Stimulated activated CD8-positive, alpha-beta memory T cell treated with anti-CD3 and anti-CD28 coated beads, Interleukin-15, amount 100 ng/mL, for 4 hours (primary cell): ENCODE measurements around the gene DNAJC6.
"Not testable (repeated sequence)": the region's sequence is repeated elsewhere in the genome, so short reads cannot be mapped to it uniquely, and the experiment has no call there.

Experiments
- DNase-seq, 2 donors: peaks; one replicate each; pipeline ENCODE4 v3.0.0-alpha.2; 2020; ENCODE audit warnings: low read depth in 2 of 2

The DNAJC6 gene

GRCh38 chr1:65355031-65355712, 45.8 kb downstream of the DNAJC6 start:
- no peak for DNase-seq

- no peak for DNase-seq
These were observed 48.1 kb downstream of the DNAJC6 start for GRCh38 chr1:65357291-65357960.

- DNase-seq = no peak
These were observed 50.5 kb downstream of the DNAJC6 start for GRCh38 chr1:65359888-65360287.

GRCh38 chr1:65360648-65361047, 51.3 kb downstream of the DNAJC6 start:
- no peak for DNase-seq

- DNase-seq = no peak
These were observed 53.2 kb downstream of the DNAJC6 start for GRCh38 chr1:65362545-65362944.

GRCh38 chr1:65363484-65363883, 54.1 kb downstream of the DNAJC6 start:
- no peak for DNase-seq

GRCh38 chr1:65368403-65368802, 59.1 kb downstream of the DNAJC6 start:
- DNase-seq = no peak

- DNase-seq = no peak
These were observed 62.2 kb downstream of the DNAJC6 start for GRCh38 chr1:65371544-65371943.

GRCh38 chr1:65372557-65372956, 63.2 kb downstream of the DNAJC6 start:
- no peak for DNase-seq

GRCh38 chr1:65377496-65378246, 68.3 kb downstream of the DNAJC6 start:
- no peak for DNase-seq

GRCh38 chr1:65378247-65378946, 69.1 kb downstream of the DNAJC6 start:
- DNase-seq = no peak

GRCh38 chr1:65384426-65384825, 75.1 kb downstream of the DNAJC6 start:
- DNase-seq = not testable (repeated sequence)

DNA sequence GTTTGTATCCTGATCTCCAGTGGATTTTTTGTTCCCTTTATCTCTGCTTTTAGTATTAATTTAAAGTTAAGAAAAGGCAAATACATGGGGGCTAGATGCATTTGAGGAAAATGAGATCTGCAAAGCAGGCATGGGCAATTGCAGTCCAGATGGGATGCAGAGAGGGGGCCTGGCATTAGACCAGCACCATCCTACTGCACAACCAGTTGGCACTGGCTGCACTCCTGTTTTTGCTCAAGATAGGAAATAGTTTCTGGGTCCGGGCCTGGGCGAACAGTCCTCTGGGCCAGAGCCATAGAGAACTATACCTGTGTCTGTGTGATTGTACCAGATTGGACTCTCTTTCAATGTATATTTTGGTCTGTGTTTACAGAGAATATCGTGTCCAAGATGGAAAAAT, 77.1 kb downstream of the DNAJC6 start:
- no peak for DNase-seq

GRCh38 chr1:65387821-65388220, 78.5 kb downstream of the DNAJC6 start:
- no peak for DNase-seq

DNA sequence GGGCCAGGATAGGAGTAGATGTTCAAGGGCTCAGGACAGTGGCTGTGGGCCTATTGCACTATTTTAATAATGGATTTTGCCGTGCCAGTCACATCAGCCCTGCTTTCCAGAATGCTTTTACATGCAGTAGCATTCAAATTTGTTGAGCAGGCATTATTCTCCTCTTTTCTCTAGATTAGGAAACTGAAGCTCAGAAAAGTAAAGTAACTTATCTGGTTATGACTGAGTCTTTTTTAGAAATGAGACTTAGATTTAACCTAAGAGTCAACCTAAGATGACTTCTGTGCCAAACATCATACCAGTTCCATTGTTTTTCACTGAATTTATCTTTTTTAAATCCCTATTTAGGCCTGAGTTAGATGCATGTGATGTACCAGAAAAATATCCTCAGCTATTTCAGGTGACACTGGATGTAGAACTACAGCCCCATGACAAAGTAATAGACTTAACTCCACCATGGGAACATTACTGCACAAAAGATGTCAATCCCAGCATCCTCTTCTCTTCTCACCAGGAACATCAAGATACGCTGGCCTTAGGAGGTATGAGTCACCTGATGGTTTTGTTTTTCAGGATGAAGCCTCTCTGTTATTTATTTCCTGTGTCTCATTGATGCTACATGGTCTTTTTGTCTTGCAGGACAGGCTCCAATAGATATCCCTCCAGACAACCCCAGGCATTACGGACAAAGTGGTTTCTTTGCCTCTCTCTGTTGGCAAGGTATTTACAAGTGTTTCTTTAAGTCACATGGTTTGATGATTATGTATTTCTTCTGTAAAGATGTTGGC, 79.8 kb downstream of the DNAJC6 start:
- DNase-seq = no peak

DNA sequence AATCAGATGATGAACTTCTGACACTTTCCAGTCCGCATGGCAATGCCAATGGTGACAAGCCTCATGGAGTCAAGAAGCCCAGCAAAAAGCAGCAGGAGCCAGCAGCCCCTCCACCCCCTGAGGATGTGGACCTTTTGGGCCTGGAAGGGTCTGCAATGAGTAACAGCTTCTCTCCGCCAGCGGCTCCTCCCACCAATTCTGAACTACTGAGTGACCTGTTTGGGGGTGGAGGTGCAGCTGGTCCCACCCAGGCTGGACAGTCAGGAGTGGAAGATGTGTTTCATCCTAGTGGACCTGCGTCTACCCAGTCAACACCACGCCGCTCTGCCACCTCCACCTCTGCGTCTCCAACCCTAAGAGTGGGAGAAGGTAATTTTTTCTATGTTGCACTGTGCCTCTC, 83.2 kb downstream of the DNAJC6 start:
- DNase-seq = no peak

- DNase-seq = no peak
These were observed 84.0 kb downstream of the DNAJC6 start for GRCh38 chr1:65393347-65393746.

DNA sequence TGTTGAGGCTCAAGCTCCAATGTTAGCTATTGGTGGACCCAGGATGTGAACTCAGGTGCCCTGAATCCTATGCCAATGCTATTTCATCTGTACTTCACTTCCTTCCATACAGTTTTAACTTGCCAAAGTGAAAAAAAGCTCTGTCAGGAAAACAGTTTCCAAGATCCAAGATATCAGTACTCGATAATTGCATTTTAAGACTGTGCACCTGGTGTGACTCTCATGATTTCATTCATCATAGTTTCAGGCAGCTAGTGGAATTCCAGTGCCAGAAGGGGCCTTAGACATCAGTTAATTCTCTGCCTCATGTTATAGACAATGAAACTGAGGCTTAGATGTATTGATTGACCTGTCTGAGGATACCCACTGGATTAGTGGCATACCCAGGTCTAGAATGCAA, 84.6 kb downstream of the DNAJC6 start:
- DNase-seq = no peak

- no peak for DNase-seq
These were observed 86.7 kb downstream of the DNAJC6 start for GRCh38 chr1:65395887-65396612.

- no peak for DNase-seq
These were observed 88.7 kb downstream of the DNAJC6 start for GRCh38 chr1:65398083-65398482.

- DNase-seq = no peak
These were observed 89.7 kb downstream of the DNAJC6 start for GRCh38 chr1:65399003-65399402.
